ENCODE results near the gene HMCN2. TPM values are rescaled to one million over a fixed set of nuclear protein-coding genes. Genes with fewer than 3 reads are reported as not detected.

The HMCN2 gene
- total RNA-seq, 1 experiment from 2014 or later = 5.6 TPM

DNA sequence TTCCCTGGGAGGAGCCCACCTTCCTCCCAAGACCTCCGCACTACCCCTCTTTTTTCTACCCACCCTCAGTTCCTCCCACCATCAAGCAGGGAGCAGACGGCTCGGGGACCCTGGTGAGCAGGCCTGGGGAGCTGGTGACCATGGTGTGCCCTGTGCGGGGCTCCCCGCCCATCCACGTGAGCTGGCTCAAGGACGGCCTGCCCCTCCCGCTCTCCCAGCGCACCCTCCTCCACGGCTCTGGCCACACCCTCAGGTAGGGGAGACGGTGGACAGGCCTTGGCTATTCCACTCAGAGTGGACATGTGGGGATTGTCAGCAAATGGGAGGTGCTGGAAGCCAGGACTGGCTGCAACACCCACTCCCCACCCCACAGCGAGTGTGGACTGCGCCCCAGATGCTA lies 126.3 kb downstream of the HMCN2 start:
- DNase-seq (ENCODE audit: low spot score) (no peak), ATAC-seq (no peak)
- Mint-ChIP-seq H3K9me3 (peaks cover 4% of the 10 kb centered on the region; the same call in 1 of the 2 replicates), H3K36me3 (peaks cover 5% of the 10 kb centered on the region; the same call in 1 of the 2 replicates), H3K27ac (peak overlapping the region; percentile 74), H3K27me3 (ENCODE audit: low read depth) (no peaks in the 10 kb centered on the region), H3K4me1 (peaks cover 12% of the 10 kb centered on the region), H3K4me3 (no peak overlapping the region)
- POLR2A ChIA-PET = no interaction called here
- TF ChIP-seq NR3C1 (CRISPR knock-in tag; conservative IDR thresholded peaks at IDR 0.05; ENCODE audit: low read depth) (no peak), EMX1 (CRISPR knock-in tag; IDR thresholded peaks at IDR 0.05) (no peak), NFATC4 (CRISPR knock-in tag; IDR thresholded peaks at IDR 0.05) (no peak), ESRRA (CRISPR knock-in tag; IDR thresholded peaks at IDR 0.05; ENCODE audit: borderline replicate concordance) (no peak)
- TF ChIP-seq, protein P1, sequence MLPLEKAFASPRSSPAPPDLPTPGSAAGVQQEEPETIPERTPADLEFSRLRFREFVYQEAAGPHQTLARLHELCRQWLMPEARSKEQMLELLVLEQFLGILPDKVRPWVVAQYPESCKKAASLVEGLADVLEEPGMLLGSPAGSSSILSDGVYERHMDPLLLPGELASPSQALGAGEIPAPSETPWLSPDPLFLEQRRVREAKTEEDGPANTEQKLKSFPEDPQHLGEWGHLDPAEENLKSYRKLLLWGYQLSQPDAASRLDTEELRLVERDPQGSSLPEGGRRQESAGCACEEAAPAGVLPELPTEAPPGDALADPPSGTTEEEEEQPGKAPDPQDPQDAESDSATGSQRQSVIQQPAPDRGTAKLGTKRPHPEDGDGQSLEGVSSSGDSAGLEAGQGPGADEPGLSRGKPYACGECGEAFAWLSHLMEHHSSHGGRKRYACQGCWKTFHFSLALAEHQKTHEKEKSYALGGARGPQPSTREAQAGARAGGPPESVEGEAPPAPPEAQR (CRISPR knock-in tag; IDR thresholded peaks at IDR 0.05) = no peak
- CTCF ChIA-PET = no interaction called here

DNA sequence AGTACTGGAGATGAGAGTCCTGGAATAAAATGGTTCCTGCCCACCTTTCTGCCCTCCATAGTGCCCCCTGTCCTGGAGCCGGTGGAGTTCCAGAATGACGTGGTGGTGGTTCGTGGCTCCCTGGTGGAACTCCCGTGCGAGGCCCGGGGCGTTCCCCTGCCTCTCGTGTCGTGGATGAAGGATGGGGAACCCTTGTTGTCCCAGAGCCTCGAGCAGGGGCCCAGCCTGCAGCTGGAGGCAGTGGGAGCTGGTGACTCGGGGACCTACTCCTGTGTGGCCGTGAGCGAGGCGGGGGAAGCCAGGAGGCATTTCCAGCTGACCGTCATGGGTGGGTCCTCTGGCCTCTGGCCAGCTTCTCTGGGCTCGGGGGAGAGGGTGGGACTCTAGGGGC lies 128.1 kb downstream of the HMCN2 start:
- Mint-ChIP-seq H3K27me3 (ENCODE audit: low read depth) (no peaks in the 10 kb centered on the region), H3K4me1 (peaks cover 12% of the 10 kb centered on the region), H3K27ac (no peak overlapping the region), H3K9me3 (peaks cover 4% of the 10 kb centered on the region; the same call in 1 of the 2 replicates), H3K4me3 (no peak overlapping the region), H3K36me3 (peaks cover 5% of the 10 kb centered on the region; the same call in 1 of the 2 replicates)
- no peak for TF ChIP-seq MYBL2 (CRISPR knock-in tag; IDR thresholded peaks at IDR 0.05)
- ChIA-PET CTCF (no interaction called here), POLR2A (no interaction called here)
- ATAC-seq = no peak
- no peak for DNase-seq (ENCODE audit: low spot score)

DNA sequence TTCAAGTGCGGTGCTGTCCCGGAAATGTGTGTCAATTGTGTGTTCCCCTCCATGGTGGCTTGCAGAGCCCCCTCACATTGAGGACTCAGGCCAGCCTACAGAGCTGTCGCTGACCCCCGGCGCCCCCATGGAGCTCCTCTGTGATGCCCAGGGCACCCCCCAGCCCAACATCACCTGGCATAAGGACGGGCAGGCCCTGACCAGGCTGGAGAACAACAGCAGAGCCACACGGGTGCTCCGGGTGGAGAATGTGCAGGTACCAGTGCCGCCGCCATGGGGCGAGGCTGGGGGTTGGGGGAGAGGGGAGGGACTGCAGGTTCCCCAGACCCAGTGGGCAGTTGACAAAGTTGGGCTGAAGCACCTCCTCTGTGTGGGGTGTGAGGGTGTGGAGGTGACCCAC lies 128.8 kb downstream of the HMCN2 start:
- ChIA-PET POLR2A (no interaction called here), CTCF (no interaction called here)
- Mint-ChIP-seq H3K27ac (no peak overlapping the region), H3K4me3 (no peak overlapping the region), H3K9me3 (peaks cover 4% of the 10 kb centered on the region; the same call in 1 of the 2 replicates), H3K36me3 (peaks cover 5% of the 10 kb centered on the region; the same call in 1 of the 2 replicates), H3K27me3 (ENCODE audit: low read depth) (no peaks in the 10 kb centered on the region), H3K4me1 (peaks cover 12% of the 10 kb centered on the region)
- ATAC-seq (no peak), DNase-seq (ENCODE audit: low spot score) (no peak)
- TF ChIP-seq ZNF423 (CRISPR knock-in tag; IDR thresholded peaks at IDR 0.05) (no peak), NR1H2 (CRISPR knock-in tag; IDR thresholded peaks at IDR 0.05) (no peak)
- TF ChIP-seq, protein P2, sequence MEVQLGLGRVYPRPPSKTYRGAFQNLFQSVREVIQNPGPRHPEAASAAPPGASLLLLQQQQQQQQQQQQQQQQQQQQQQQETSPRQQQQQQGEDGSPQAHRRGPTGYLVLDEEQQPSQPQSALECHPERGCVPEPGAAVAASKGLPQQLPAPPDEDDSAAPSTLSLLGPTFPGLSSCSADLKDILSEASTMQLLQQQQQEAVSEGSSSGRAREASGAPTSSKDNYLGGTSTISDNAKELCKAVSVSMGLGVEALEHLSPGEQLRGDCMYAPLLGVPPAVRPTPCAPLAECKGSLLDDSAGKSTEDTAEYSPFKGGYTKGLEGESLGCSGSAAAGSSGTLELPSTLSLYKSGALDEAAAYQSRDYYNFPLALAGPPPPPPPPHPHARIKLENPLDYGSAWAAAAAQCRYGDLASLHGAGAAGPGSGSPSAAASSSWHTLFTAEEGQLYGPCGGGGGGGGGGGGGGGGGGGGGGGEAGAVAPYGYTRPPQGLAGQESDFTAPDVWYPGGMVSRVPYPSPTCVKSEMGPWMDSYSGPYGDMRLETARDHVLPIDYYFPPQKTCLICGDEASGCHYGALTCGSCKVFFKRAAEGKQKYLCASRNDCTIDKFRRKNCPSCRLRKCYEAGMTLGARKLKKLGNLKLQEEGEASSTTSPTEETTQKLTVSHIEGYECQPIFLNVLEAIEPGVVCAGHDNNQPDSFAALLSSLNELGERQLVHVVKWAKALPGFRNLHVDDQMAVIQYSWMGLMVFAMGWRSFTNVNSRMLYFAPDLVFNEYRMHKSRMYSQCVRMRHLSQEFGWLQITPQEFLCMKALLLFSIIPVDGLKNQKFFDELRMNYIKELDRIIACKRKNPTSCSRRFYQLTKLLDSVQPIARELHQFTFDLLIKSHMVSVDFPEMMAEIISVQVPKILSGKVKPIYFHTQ (CRISPR knock-in tag; IDR thresholded peaks at IDR 0.05) = no peak

DNA sequence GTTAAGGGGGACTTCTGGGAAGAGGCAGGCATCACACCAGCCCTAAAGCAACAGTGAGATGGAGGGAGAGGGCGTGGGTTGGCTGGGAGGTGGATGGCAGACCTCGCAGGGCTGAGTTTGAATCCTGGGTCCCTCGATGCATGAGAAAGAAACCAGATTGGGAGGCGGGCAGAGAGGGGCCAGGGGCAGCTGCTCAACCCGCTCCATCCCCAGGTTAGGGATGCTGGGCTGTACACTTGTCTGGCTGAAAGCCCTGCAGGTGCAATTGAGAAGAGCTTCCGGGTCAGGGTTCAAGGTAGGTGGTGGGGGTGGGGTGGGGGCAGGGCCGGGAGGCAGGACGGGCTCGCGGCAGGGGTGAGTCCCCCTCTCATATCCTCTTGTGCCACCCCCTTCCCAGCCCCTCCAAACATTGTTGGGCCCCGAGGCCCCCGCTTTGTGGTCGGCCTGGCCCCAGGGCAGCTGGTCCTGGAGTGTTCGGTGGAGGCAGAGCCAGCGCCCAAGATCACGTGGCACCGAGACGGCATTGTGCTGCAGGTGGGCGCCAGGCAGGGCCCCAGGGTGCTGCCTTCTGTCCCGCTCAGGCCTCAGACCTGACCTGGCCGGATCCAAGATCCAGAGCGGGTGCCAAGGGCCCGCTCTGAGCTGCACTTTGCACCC lies 129.4 kb downstream of the HMCN2 start:
- Mint-ChIP-seq H3K4me3 (no peak overlapping the region), H3K27ac (no peak overlapping the region), H3K27me3 (ENCODE audit: low read depth) (no peaks in the 10 kb centered on the region), H3K4me1 (peaks cover 12% of the 10 kb centered on the region), H3K36me3 (peaks cover 5% of the 10 kb centered on the region; the same call in 1 of the 2 replicates), H3K9me3 (peaks cover 4% of the 10 kb centered on the region; the same call in 1 of the 2 replicates)
- POLR2A ChIA-PET = interaction anchor here (0.6 kb wide), 1 partner anchor 25 kb away, joined by 4 read pairs; no protein-coding TSS in a partner anchor
- DNase-seq (ENCODE audit: low spot score) (no peak), ATAC-seq (no peak)
- TF ChIP-seq ESRRA (CRISPR knock-in tag; IDR thresholded peaks at IDR 0.05; ENCODE audit: borderline replicate concordance) (no peak), RORB (CRISPR knock-in tag; IDR thresholded peaks at IDR 0.05) (no peak)
- TF ChIP-seq, protein P3, sequence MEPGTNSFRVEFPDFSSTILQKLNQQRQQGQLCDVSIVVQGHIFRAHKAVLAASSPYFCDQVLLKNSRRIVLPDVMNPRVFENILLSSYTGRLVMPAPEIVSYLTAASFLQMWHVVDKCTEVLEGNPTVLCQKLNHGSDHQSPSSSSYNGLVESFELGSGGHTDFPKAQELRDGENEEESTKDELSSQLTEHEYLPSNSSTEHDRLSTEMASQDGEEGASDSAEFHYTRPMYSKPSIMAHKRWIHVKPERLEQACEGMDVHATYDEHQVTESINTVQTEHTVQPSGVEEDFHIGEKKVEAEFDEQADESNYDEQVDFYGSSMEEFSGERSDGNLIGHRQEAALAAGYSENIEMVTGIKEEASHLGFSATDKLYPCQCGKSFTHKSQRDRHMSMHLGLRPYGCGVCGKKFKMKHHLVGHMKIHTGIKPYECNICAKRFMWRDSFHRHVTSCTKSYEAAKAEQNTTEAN (CRISPR knock-in tag; IDR thresholded peaks at IDR 0.05) = no peak
- TF ChIP-seq, protein P4, sequence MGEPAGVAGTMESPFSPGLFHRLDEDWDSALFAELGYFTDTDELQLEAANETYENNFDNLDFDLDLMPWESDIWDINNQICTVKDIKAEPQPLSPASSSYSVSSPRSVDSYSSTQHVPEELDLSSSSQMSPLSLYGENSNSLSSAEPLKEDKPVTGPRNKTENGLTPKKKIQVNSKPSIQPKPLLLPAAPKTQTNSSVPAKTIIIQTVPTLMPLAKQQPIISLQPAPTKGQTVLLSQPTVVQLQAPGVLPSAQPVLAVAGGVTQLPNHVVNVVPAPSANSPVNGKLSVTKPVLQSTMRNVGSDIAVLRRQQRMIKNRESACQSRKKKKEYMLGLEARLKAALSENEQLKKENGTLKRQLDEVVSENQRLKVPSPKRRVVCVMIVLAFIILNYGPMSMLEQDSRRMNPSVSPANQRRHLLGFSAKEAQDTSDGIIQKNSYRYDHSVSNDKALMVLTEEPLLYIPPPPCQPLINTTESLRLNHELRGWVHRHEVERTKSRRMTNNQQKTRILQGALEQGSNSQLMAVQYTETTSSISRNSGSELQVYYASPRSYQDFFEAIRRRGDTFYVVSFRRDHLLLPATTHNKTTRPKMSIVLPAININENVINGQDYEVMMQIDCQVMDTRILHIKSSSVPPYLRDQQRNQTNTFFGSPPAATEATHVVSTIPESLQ (CRISPR knock-in tag; IDR thresholded peaks at IDR 0.05) = no peak
- CTCF ChIA-PET = interaction anchor here (1.0 kb wide), 1 partner anchor 159 kb away, joined by 3 read pairs; no protein-coding TSS in a partner anchor

Measured in WTC11 (cell line).